GM19035 (cell line): ENCODE results near the gene HDLBP.
"Not testable (repeated sequence)": the region's sequence is repeated elsewhere in the genome, so short reads cannot be mapped to it uniquely, and the experiment has no call there.

ENCODE experiments used
- ATAC-seq: cut with Tn5 transposase; IDR thresholded peaks from one replicate; pipeline ENCODE4 v1.9.1; 2021; ENCODE audit not compliant: unreplicated experiment

Gene HDLBP

GRCh38 chr2:241279828-241280227, 35.6 kb downstream of the HDLBP start:
- no peak for ATAC-seq

GRCh38 chr2:241279413-241279812, 36.1 kb downstream of the HDLBP start:
- ATAC-seq = no peak

GRCh38 chr2:241278306-241278705, 37.2 kb downstream of the HDLBP start:
- not testable (repeated sequence) for ATAC-seq

- no peak for ATAC-seq
Measured at GRCh38 chr2:241275910-241276309, 39.6 kb downstream of the HDLBP start.

- ATAC-seq = no peak
Measured at GRCh38 chr2:241275504-241275903, 40.0 kb downstream of the HDLBP start.

- no peak for ATAC-seq
Measured at GRCh38 chr2:241274127-241274526, 41.3 kb downstream of the HDLBP start.

GRCh38 chr2:241273210-241274020, 42.1 kb downstream of the HDLBP start:
- ATAC-seq = no peak

DNA sequence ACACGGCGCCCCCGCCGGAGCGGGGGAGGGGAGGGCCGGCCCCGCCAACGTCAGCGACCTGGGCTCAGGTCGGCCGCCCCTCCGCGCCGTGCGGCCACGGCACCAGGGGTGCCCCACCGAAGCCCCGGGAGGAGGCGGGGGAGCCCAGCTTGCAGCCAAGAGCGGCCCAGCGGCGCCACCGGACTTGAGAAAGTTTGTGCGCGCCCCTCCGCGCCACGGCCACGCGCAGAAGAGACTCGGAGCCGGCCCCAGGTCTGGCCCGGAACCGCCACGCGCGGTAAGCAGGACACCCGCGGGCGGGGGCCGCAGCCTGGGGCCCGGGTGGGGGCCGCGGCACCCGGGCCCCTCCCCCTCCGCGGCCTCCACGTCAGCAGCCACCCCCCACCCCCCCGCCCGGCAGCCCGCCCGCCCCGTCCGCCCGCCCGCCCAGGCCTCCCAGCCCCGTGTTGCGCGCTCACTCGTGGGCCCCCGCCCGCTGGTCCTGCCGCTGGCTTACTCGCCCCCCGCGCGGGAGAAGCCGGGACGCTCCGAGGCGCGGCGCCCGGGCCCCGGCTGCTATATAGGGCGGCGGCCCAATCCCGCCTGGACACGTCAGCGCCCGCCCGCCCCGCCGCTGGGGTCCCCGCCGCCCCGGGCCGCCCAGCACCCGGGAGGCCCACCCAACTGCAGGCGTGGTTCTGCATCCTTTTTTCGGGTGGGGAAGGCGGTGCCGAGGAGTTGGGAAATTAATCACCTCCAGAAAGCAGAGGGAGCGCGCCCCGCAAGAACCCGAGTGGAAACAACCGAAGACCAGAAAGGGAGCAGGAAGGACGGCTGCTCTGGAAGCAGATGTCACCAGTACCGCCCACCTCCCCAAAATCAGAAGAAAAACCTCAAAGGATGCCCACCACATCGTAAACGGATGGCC, 42.9 kb downstream of the HDLBP start:
- ATAC-seq = peak; percentile 56

GRCh38 chr2:241271706-241272302, 43.7 kb downstream of the HDLBP start:
- ATAC-seq = peak; percentile 53

DNA sequence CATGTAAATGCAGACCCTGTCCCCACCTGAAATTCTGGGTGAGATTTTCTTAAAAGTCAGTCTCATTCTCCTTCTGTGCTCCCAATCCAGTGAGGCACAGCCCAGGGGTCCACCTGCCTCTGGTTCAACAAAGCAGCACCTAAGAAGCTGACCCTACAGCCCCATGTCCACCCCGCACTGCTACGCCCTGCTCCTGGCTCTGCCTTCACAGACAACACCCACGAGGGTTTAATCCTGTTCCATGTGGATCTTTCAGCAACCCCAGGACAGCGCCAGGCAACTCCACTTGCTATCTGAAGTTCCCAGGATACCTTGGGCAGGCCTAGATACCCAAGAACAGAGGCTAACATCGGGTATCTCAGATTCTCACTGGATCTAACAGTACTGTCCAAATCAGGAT, 44.9 kb downstream of the HDLBP start:
- ATAC-seq = no peak

GRCh38 chr2:241269707-241270520, 45.6 kb downstream of the HDLBP start:
- no peak for ATAC-seq

DNA sequence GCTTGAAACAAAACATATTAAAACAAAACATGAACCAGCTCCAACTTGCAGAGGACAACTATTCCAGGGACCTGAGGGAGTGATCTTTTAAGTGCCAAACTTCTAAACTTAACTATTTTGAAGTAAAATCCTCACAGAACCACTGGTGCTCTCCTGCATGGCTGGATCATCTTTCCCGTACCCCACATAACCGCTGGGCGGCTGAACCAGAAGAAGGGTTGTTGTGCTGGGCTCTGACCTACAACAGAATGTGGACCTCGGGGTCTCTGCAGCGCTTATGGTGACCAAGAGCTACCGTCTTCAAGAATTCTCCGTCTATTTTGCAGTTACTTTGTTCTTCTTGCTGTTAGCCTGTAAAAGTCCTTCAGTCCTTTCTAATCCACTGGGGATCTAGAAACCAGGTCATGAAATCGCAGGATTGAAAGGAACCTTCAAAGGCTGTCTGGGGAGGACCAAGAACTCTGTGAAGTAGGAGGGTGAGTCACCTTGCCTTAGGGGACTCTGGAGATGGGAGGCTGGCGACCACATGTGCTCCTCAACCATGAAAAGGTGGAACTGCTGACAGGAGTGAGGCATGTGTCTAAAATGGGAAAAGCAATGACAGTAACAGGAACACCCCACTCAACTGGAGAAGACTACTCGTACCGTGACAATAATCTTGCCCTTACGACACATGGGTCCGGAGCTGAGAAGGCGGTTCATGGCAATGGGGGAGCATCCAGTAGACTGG, 46.6 kb downstream of the HDLBP start:
- no peak for ATAC-seq

DNA sequence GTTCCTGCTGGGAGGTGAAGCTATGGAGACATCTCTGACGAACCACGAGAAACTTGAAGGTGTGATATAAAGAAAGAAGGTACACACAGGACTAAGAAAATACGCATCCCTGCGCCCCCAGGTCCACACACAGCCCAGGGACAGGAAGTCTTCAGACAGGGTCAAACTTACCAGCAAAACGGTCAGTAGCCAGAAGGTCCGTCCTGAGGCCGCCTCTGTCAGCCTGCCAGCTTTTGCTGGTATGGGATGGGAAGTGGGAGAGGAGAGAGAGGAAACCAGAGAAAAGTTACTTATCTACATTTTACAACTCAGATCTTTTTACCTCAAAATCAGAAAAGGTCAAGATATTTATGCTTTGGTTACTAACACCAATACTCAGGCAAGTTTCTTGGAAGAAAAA, 47.2 kb downstream of the HDLBP start:
- ATAC-seq = no peak

GRCh38 chr2:241267249-241268067, 48.0 kb downstream of the HDLBP start:
- ATAC-seq = no peak

DNA sequence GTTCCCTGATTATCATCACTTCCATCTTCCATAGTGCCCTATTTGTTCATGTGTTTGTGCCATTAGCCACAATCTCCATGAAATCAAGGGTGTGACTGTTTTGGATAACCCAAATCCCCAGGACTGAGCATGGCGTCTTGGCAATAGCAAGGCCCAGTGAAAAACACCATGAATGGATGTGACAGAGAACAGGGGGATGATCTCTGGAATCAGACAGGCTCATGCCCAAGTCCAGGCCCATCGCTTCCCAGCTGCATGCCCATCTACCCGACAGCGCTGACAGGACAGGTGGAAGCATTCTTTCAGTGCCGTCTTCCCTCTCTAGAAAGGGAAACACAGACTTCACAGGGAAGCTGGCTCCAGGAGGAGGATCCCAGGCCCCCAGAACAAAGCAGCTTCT, 50.0 kb downstream of the HDLBP start:
- ATAC-seq = no peak

DNA sequence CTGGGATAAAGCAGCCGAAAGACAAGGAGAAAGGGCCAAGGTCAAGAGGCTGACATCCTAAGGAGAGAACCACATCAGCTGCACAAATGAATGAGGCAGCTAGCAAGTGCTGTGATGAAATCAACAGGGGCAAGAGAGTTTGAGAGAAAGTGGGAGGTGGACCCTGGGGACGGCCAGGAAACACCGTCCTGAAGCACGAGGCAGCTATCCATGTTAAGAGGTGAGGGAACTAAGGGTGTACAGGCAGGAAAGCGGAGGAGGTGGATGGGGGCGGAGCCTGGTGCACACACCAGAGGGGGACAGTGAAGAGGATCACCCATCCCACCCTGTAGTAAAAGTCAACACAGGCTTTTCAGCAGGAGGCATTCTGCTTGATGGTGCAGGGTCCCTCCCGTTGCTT, 52.4 kb downstream of the HDLBP start:
- ATAC-seq = no peak

- no peak for ATAC-seq
Measured at GRCh38 chr2:241261628-241262027, 53.8 kb downstream of the HDLBP start.

GRCh38 chr2:241260911-241261310, 54.6 kb downstream of the HDLBP start:
- no peak for ATAC-seq
